A549 (cell line): Measurements from ENCODE around the gene UMOD. TPM values are rescaled to one million over a fixed set of nuclear protein-coding genes. Genes with fewer than 3 reads are reported as not detected.

Experiments used
- ATAC-seq, 2 experiments: fragments of 200-7000 bp in 1 of 2; fragments of >200 bp in 1 of 2; cut with Nextera tagmentation in 1 of 2; cut with Tn5 transposase in 1 of 2; 3 replicates each; pipeline versions ENCODE4 v1.8.0 to v1.9.1; 2018 to 2020; ENCODE audit warnings: mild to moderate bottlenecking in 1 of 2, moderate library complexity in 1 of 2
- CTCF ChIA-PET: fragments of 300-600 bp; sonication (Branson Sonifier 250); formaldehyde crosslinking; extraction: SDS; loops from one replicate; lab custom pipeline; 2021; ENCODE audit warnings: antibody characterized with exemption, inconsistent platforms; lab: Yijun Ruan, JAX
- POLR2A ChIA-PET: fragments of 350-600 bp; formaldehyde crosslinking; extraction: SDS; loops from one replicate; lab custom pipeline; 2021; ENCODE audit warnings: antibody characterized with exemption, inconsistent platforms; lab: Yijun Ruan, JAX
- DNase-seq, 2 experiments: peaks; one replicate each; pipeline versions ENCODE4 v3.0.0 to v3.0.0-alpha.2; 2011 to 2016; ENCODE audit warnings: low read depth in 1 of 2, low spot score in 1 of 2
- FAIRE-seq: peaks from 2 replicates; lab custom pipeline; 2011; peaks lifted over from hg19 to GRCh38; lab: Jason Lieb, UNC
- H3K27ac ChIP-seq, 2 experiments: fragments of >200 bp; sonication (Bioruptor Twin); formaldehyde crosslinking; 3 replicates each; pipeline ENCODE4 v1.5.1; 2016 to 2017
- H3K4me1 ChIP-seq: fragments of >200 bp; sonication (Bioruptor Twin); formaldehyde crosslinking; 3 replicates; pipeline ENCODE4 v1.6.1; 2016
- H3K4me2 ChIP-seq: fragments of >200 bp; sonication (Bioruptor Twin); formaldehyde crosslinking; 3 replicates; pipeline ENCODE4 v1.6.1; 2016
- H3K4me3 ChIP-seq: fragments of >200 bp; sonication (Bioruptor Twin); formaldehyde crosslinking; 3 replicates; pipeline ENCODE4 v1.5.1; 2016
- H3K9me3 ChIP-seq: fragments of >200 bp; sonication (Bioruptor Twin); formaldehyde crosslinking; 3 replicates; pipeline ENCODE4 v1.6.1; 2016
- BHLHE40 ChIP-seq: IDR thresholded peaks from 2 replicates; pipeline ENCODE4 v1.6.1; 2012; ENCODE audit warnings: low read depth, low read length, inconsistent platforms
- CBX8 ChIP-seq: fragments of 200-600 bp; sonication (generic); IDR thresholded peaks from 2 replicates; pipeline ENCODE4 v1.6.1; 2016
- CEBPB ChIP-seq, 2 experiments: fragments of >200 bp in 1 of 2; sonication (Bioruptor Twin) in 1 of 2; formaldehyde crosslinking in 1 of 2; IDR thresholded peaks; 2 replicates each; pipeline ENCODE4 v1.6.1; 2012 to 2016
- CHD4 ChIP-seq: fragments of 200-600 bp; sonication (generic); IDR thresholded peaks from 2 replicates; pipeline ENCODE4 v1.6.1; 2016; ENCODE audit warnings: antibody characterized with exemption, mild to moderate bottlenecking, borderline replicate concordance
- EHF ChIP-seq: fragments of 250-450 bp; sonication (Bioruptor Pico); IDR thresholded peaks from 2 replicates; pipeline ENCODE4 v1.5.0; 2020; ENCODE audit warnings: mild to moderate bottlenecking
- EHMT2 ChIP-seq: fragments of 200-600 bp; sonication (generic); IDR thresholded peaks from 2 replicates; pipeline ENCODE4 v1.6.1; 2016; ENCODE audit warnings: antibody characterized with exemption, low read depth, mild to moderate bottlenecking, moderate library complexity
- ELK1 ChIP-seq: fragments of 150-350 bp; IDR thresholded peaks from 2 replicates; pipeline ENCODE4 v1.6.1; 2014; ENCODE audit warnings: low read depth, mild to moderate bottlenecking, low read length
- EP300 ChIP-seq, 2 experiments: fragments of >200 bp; sonication (Bioruptor Twin); formaldehyde crosslinking; IDR thresholded peaks; 2 replicates in 1 of 2; 3 replicates in 1 of 2; pipeline ENCODE4 v1.6.1; 2016 to 2017
- ESRRA ChIP-seq: fragments of 150-350 bp; IDR thresholded peaks from 2 replicates; pipeline ENCODE4 v1.6.1; 2014; ENCODE audit warnings: mild to moderate bottlenecking, low read length, borderline replicate concordance
- FOXS1 ChIP-seq: fragments of 250-450 bp; sonication (Bioruptor Pico); IDR thresholded peaks from 2 replicates; pipeline ENCODE4 v1.5.0; 2020; ENCODE audit warnings: mild to moderate bottlenecking, moderate library complexity
- GATA3 ChIP-seq: IDR thresholded peaks from 2 replicates; pipeline ENCODE4 v1.6.1; 2012; ENCODE audit warnings: borderline replicate concordance
- HMGXB4 ChIP-seq: fragments of 250-450 bp; sonication (Bioruptor Pico); IDR thresholded peaks from 2 replicates; pipeline ENCODE4 v1.5.0; 2021; ENCODE audit warnings: mild to moderate bottlenecking, moderate library complexity, borderline replicate concordance
- HOXA7 ChIP-seq: fragments of 250-450 bp; sonication (Bioruptor Pico); IDR thresholded peaks from 2 replicates; pipeline ENCODE4 v1.5.0; 2020; ENCODE audit warnings: mild to moderate bottlenecking, moderate library complexity
- HOXB13 ChIP-seq: fragments of 250-450 bp; sonication (Bioruptor Pico); IDR thresholded peaks from 2 replicates; pipeline ENCODE4 v1.5.0; 2020; ENCODE audit warnings: low read depth, mild to moderate bottlenecking, moderate library complexity
- HOXB5 ChIP-seq: fragments of 250-450 bp; sonication (Bioruptor Pico); IDR thresholded peaks from 2 replicates; pipeline ENCODE4 v1.5.0; 2020; ENCODE audit warnings: mild to moderate bottlenecking, moderate library complexity
- JUN ChIP-seq, 2 experiments: fragments of >200 bp; sonication (Bioruptor Twin); formaldehyde crosslinking; IDR thresholded peaks; 2 replicates in 1 of 2; 3 replicates in 1 of 2; pipeline ENCODE4 v1.6.1; 2016 to 2017
- KDM5A ChIP-seq: fragments of 200-600 bp; sonication (generic); IDR thresholded peaks from 2 replicates; pipeline ENCODE4 v1.6.1; 2016; ENCODE audit warnings: antibody characterized with exemption, mild to moderate bottlenecking
- MAFK ChIP-seq: fragments of 450-650 bp; IDR thresholded peaks from 2 replicates; pipeline ENCODE4 v1.6.1; 2014; ENCODE audit not compliant: partially characterized antibody
- MAZ ChIP-seq: fragments of 150-350 bp; IDR thresholded peaks from 2 replicates; pipeline ENCODE4 v1.6.1; 2014; ENCODE audit warnings: antibody characterized with exemption, low read depth, low read length, borderline replicate concordance
- MYC ChIP-seq: IDR thresholded peaks from 2 replicates; pipeline ENCODE4 v1.6.1; 2012; ENCODE audit warnings: mild to moderate bottlenecking, inconsistent platforms, low read length, improper control_type of control experiment, borderline replicate concordance
- NPAS2 ChIP-seq: fragments of 250-450 bp; sonication (Bioruptor Pico); IDR thresholded peaks from 2 replicates; pipeline ENCODE4 v1.8.0; 2022; ENCODE audit warnings: mild to moderate bottlenecking, moderate library complexity, borderline replicate concordance
- PHF8 ChIP-seq: fragments of 200-600 bp; sonication (generic); IDR thresholded peaks from 2 replicates; pipeline ENCODE4 v1.6.1; 2016; ENCODE audit warnings: low read depth, mild to moderate bottlenecking, antibody characterized with exemption, moderate library complexity, borderline replicate concordance
- POLR2A ChIP-seq: IDR thresholded peaks from 2 replicates; pipeline ENCODE4 v1.6.1; 2012; ENCODE audit warnings: mild to moderate bottlenecking, low read length
- POLR2AphosphoS2 ChIP-seq: conservative IDR thresholded peaks from 2 replicates; pipeline ENCODE4 v1.6.1; 2012; ENCODE audit warnings: low read length, improper control_type of control experiment, inconsistent platforms
- REST ChIP-seq: fragments of 200-600 bp; sonication (generic); IDR thresholded peaks from 2 replicates; pipeline ENCODE4 v1.6.1; 2016; ENCODE audit warnings: antibody characterized with exemption, mild to moderate bottlenecking, moderate library complexity
- RFX5 ChIP-seq: fragments of 450-650 bp; IDR thresholded peaks from 2 replicates; pipeline ENCODE4 v1.7.1; 2014; ENCODE audit warnings: antibody characterized with exemption, mild to moderate bottlenecking, moderate library complexity
- SREBF2 ChIP-seq: fragments of 450-650 bp; IDR thresholded peaks from 2 replicates; pipeline ENCODE4 v1.6.1; 2014; ENCODE audit warnings: mild to moderate bottlenecking, moderate library complexity
- ZFP36 ChIP-seq: fragments of 450-650 bp; IDR thresholded peaks from 2 replicates; pipeline ENCODE4 v1.6.1; 2014; ENCODE audit warnings: borderline replicate concordance; ENCODE audit not compliant: partially characterized antibody
- WGBS: methylation state at CpG from one replicate; pipeline ENCODE4 v1.1.6; 2017; ENCODE audit errors: missing lambda C conversion rate; 5-methylcytosine and 5-hydroxymethylcytosine counted together
- polyA plus RNA-seq, 4 experiments: library from polyadenylated mRNA; depleted of rRNA in 3 of 4; stranded (reverse); fragments of >200 nt; fragmentation: RNase III in 1 of 4; extraction: RNeasy Plus Mini Kit Qiagen cat#74134 plus additional on column Dnase treatment in 1 of 4; gene quantifications; 2 replicates in 3 of 4; 3 replicates in 1 of 4; pipeline ENCODE4 v1.2.3, GENCODE V29; 2011 to 2017

UMOD gene
- polyA plus RNA-seq, 2 of the 4 experiments (the other 2 are of a cell fraction) = not detected

- TF ChIP-seq CEBPB (IDR thresholded peaks at IDR 0.05) = no peak
- TF ChIP-seq ELK1 = no peak
- no peak for TF ChIP-seq NPAS2
- no peak for TF ChIP-seq SREBF2
- TF ChIP-seq HOXB13 (CRISPR knock-in tag) = no peak
- no peak for TF ChIP-seq CHD4
- TF ChIP-seq, all 56 proteins: peak for 0
These were observed 48.6 kb upstream of the UMOD start (continued) for GRCh38 chr16:20401066-20401465.

GRCh38 chr16:20399185-20399584 lies 46.7 kb upstream of the UMOD start:
- Histone ChIP-seq H3K4me3 (no peak overlapping the region), H3K4me1 (no peaks in the 10 kb centered on the region), H3K9me3 (no peaks in the 10 kb centered on the region)
- ATAC-seq (no peak), FAIRE-seq (no peak), DNase-seq (no peak)
- POLR2A ChIA-PET = no interaction called here
- TF ChIP-seq RFX5 (no peak), CHD4 (no peak), EHF (CRISPR knock-in tag) (no peak), HOXB5 (CRISPR knock-in tag) (no peak), HOXA7 (CRISPR knock-in tag) (no peak), POLR2AphosphoS2 (no peak), HMGXB4 (CRISPR knock-in tag) (no peak), EP300 (IDR thresholded peaks at IDR 0.05) (no peak), KDM5A (no peak), CBX8 (no peak), ZFP36 (no peak)
- TF ChIP-seq, all 56 proteins: peak for 0
- no peak overlapping the region for H3K4me2 ChIP-seq
- CTCF ChIA-PET = no interaction called here
- WGBS = 45% methylated on average over 7 of the region's 7 CpGs
- H3K27ac ChIP-seq = no peak overlapping the region

- H3K4me3 ChIP-seq = no peak overlapping the region
- no peak overlapping the region for H3K4me2 ChIP-seq
- H3K27ac ChIP-seq = no peak overlapping the region
- CTCF ChIA-PET = interaction anchor here (0.6 to 2.9 kb wide), 2 partner anchors 14 to 219 kb away, joined by 3 to 17 read pairs; no protein-coding TSS in a partner anchor
- no peaks in the 10 kb centered on the region for H3K9me3 ChIP-seq
- H3K4me1 ChIP-seq = no peaks in the 10 kb centered on the region
- POLR2A ChIA-PET = no interaction called here
- ATAC-seq (no peak), DNase-seq (no peak), FAIRE-seq (no peak)
- 48% methylated on average over 3 of the region's 3 CpGs for WGBS
- TF ChIP-seq ZFP36 (no peak), REST (no peak), MAZ (no peak), EHMT2 (no peak), PHF8 (no peak), POLR2AphosphoS2 (no peak), ESRRA (no peak), JUN (IDR thresholded peaks at IDR 0.05) (no peak), GATA3 (no peak), HOXA7 (CRISPR knock-in tag) (no peak), FOXS1 (no peak), ELK1 (no peak), MAFK (no peak), BHLHE40 (no peak), SREBF2 (no peak), POLR2A (no peak), MYC (no peak)
These were observed 46.1 kb upstream of the UMOD start for GRCh38 chr16:20398603-20399002.
